NCI-H446 treated with DMSO at 0.1 percent for 48 hours (cell line): ENCODE measurements around the gene TNNC1.

Experiments
- DNase-seq: peaks from one replicate; lab custom pipeline; 2025; lab: John Stamatoyannopoulos, UW

Gene TNNC1

GRCh38 chr3:52458031-52458760, 4.4 kb upstream of the TNNC1 start:
- no peak for DNase-seq

DNA sequence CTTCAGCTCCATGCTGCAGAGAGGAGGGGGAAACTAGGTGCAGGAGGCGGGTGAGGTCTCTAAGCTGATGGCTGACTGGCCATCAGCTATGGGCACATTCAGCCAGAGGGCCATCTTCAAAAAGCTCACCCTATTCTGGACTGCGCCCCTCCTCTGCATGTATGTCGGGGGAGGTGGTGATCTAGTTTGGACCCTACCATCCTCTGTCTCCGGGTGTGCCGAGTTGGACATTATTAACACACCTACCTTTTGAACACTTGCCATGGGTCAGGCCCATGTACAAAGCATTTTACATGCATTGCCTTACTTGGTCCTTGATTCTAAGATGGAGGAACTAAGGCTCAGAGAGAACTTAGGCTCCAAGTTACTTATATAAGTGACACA, 3.0 kb upstream of the TNNC1 start:
- DNase-seq, result no peak

GRCh38 chr3:52456169-52456799, 2.4 kb upstream of the TNNC1 start:
- DNase-seq, result no peak

DNA sequence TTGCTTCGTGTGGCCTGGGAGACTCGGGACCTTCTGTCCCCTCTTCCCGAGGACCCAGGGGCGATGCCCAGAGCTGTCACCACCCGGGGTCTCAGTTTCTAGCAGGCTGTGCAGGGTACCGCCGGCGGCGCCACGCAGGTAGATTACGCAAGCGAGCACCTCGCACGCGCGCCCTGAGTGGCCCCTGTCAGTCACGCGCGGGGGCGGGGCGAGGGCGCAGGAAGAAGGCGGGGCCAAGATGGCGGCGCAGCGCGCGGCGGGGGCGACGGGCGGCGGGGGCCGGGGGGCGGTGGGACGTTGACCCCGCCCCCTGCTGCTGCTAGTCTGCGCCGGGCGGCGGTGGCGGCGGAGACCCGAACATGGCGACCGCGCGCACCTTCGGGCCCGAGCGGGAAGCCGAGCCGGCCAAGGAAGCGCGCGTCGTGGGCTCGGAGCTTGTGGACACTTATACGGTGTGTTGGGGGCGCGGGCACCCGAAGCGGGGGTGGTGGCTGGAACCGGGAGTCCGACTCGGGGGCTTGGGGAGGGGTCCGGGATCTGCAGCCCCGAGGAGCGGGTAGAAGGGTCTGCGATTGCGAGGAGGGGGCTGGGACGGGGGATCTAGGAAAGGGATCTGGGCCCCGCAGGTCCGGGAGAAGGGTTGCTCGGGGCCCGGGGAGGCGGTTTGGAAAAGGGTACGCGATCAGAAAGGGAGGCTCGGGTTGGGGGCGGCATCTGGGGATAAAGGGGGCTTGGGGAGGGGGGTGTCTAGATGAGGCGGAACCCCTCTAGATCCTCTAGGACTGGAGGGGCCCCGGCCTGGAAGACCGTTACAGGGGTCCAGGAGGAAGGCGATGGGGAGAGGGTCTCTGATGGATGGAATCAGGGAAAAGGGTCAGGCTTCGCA, 1.7 kb upstream of the TNNC1 start, which contains the start of gene NISCH:
NISCH (plus strand) TSS at position 322 of the 886 bp plus-strand sequence; CDS start at position 360, 38 bp downstream.
- DNase-seq, result peak; percentile 20

DNA sequence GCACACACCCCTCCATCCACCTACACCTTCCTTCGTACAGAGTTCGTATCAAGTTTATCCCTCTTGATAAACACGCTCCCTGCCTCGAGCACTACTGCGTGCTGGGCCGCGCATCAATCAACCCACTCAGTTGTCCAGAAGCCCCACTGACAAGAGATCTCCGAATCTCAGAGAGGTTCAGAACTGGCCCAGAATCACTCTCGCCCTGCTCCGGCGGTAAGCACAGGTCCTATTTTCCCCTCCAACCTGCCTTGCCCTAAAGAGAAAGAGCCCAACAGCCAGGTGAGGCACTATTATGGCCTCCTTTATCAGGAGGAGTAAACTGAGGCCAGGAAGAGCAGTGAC, 1.1 kb upstream of the TNNC1 start:
- no peak for DNase-seq

DNA sequence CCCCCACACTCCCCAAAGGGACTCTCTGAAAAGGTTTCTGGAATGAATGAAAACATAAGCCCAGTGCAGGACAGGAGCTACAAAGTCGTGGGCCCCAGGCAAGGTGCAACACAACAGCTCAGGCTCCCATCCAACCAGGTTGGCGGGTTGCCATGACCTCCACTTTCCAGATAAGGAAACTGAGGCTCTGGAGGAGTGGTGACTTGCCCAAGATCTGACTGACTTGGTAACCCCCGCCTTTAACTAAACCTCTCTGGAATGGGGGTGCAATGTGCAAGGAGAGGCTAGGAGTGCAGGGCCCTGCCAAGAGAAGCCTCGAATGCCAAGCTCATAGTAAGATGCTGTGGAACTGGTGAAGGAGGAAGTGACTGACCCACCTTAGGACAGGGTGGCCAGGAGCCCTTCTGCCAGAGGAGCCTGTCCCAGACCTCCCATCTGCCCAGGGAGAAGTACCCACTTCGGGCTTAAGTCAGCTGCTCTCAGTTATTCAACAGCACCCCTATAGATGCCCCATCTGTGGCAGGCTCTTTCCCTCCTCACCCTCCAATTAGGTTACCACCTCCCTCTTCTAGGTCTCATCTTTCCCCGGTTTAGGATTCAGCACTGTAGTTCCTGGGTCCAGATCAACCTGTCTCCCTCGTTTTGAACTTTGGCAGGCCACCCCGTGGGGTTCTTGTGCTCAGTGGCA, 553 bp upstream of the TNNC1 start:
- no peak for DNase-seq

- no peak for DNase-seq
These were observed 1.1 kb downstream of the TNNC1 start for GRCh38 chr3:52452570-52453221.

- no peak for DNase-seq
These were observed 1.7 kb downstream of the TNNC1 start for GRCh38 chr3:52452126-52452525.

DNA sequence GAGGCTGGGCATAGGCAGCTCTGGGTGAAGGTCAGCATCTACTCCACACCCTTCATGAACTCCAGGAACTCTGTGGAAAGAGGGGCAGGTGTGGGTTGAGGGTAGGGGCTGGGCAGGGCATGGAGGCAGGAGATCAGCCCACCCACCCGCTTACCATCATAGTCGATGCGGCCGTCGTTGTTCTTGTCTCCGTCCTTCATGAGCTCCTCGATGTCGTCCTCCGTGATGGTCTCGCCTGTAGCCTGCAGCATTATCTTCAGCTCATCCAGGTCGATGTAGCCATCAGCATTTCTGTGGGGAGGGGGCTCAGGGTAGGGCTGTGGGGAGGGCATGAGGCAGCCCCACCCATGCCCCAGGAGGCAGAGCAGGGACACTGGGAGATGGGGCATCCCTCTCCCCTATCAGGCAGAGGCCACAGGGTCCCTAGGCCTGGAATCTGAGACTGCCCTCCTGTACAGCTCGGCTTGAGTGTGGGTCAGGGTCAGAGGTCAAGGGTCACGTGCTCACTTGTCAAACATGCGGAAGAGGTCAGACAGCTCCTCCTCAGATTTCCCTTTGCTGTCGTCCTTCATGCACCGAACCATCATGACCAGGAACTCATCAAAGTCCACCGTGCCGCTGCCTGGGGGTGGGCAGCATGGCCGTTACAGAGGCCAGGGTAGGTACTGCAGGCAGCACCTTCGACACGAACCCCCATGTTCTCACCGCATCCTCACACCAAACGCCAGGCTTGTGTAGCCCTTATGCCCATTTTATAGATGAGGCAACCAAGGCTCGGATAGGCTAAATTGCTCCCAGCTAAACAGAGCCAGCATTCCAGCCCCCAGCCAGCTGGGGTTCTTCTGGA, 2.4 kb downstream of the TNNC1 start:
- no peak for DNase-seq

DNA sequence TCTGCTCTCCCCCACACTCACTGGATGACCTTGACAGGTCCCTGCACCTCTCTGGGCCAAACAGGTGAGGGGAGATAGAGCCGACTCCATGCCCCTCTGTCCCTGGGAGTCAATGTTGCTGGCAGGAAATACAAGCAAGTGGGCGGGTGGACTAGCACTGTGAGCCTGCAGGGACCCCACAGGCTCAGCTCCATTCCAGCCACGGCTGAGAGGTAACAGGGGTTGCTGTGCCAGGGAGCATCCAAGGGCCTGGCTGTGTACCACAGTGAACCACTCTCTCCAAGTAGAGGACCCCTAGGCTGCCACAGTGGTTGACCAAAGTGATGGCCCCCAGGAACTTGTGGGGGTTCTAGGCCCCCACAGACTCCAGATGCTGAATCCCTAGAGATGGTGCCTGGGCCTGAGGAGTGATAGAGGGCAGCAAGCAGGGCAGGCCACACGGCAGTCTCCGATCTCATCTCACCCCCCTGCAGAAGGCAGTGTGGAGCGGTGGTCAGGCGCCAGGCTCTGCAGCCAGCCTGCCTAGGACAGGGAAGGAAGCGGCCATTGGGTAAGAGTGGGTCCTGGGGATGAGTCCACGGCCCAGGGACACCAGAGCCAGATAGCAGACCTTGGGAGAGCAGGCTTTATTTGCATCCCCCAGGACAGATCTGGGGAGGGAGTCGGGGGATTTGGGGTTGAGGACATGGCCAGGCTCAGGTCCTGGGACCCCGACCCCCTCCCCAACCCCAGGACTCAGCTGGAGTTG, 3.2 kb downstream of the TNNC1 start:
- no peak for DNase-seq

DNA sequence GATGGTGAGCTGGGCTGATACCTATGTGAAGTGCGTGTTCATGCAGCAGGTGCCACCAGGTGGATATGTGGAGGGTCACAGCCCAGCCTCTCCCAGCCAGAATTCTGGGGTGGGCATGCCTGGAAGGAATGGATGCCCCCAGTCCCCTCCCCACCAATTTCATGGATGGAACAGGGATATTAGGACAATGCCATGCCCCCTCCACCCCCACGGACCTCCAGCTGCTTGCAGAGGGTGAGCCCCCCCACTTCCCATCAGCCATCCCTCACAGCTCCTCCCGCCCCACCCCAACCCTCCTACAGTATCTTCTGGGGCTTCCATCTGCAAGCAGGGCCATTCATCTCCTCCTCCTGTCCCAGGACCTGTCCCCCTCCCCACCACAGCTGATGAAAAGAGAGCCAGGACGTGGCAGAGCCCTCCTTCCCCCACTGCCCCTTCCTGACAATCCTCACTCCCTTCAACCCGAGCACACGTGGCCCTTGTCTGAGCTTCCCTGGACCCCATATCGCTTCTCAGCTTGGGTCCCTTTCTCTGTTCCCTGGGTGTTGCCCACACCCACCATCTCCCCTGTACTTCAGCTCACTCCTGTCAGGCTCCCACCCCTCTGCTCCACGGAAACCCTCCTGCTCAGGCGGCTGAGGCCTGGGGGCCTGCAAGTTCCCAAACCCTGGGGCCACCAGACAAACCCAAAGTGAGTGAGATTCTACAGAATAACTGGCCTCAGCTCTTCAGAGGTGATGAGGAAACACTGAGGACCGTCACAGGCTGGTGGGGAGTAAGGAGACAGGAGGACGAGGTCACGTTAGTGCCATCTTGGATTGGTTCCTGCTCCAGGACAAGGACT, 6.1 kb downstream of the TNNC1 start:
- no peak for DNase-seq

DNA sequence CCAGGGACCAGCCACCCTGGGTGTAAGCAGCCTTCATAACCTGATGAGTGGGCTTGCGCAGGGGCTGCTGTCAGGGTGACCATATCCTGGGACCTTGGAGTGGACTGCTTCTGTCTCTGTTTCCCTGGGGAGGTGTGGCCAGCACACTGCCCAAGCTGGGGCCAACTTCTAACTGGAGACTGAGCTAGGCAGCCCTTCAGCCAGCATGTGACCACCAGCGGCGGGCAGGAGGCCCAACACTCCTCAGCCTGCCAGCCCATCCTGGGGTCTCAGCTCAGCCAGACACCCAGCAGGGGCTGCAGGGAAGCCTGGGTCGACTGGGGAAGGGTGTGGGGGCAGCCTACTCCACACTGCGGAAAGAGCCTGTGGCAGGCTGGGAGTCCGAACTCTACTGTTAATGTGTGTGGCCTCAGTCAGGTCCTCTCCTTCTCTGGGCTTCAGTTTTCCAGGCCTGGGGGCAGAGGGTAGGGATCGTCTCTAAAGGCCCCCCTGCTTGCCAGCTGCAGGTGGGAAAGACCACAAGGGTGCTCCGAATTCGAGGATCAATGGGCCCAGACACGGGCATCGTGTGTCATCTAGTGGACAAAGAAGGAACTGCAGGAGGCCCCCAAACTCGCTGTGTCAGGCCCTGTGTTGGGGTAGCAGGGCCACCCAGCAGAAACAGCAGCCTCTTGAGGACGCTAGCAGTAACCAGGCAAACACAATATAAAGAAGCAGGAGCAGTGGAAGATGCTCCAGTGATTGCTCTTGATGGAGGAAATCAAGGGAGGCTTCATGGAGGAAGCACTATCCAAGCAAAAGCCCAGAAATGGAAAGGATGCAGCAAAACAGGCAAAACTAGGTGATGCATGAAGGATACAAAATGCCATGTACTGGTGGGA, 7.0 kb downstream of the TNNC1 start:
- DNase-seq, result no peak

DNA sequence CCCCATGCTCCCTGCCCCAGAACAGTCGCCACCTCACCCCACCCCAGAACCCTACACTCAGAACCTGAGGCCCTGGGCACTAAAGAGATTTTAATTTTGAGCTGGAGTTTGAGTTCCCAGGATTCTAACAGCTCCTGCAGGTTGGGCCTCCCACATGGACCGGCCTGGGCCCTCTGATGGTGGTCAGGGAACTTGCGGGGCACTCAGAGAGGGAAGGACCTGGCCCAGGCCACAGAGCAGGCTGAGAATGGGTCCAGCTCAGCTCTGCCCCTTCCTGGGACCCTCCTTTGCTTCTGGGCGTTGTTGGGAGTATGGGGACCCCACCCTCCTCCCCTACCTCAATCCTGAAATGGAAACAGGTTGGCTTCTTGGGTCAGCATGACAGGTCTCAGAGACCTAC, 7.8 kb downstream of the TNNC1 start:
- no peak for DNase-seq

- no peak for DNase-seq
These were observed 8.7 kb downstream of the TNNC1 start, which contains the start of gene SEMA3G for GRCh38 chr3:52444860-52445793. Gene SEMA3G (minus strand): TSS chr3:52445103. CDS start chr3:52445027, 76 bp downstream.

DNA sequence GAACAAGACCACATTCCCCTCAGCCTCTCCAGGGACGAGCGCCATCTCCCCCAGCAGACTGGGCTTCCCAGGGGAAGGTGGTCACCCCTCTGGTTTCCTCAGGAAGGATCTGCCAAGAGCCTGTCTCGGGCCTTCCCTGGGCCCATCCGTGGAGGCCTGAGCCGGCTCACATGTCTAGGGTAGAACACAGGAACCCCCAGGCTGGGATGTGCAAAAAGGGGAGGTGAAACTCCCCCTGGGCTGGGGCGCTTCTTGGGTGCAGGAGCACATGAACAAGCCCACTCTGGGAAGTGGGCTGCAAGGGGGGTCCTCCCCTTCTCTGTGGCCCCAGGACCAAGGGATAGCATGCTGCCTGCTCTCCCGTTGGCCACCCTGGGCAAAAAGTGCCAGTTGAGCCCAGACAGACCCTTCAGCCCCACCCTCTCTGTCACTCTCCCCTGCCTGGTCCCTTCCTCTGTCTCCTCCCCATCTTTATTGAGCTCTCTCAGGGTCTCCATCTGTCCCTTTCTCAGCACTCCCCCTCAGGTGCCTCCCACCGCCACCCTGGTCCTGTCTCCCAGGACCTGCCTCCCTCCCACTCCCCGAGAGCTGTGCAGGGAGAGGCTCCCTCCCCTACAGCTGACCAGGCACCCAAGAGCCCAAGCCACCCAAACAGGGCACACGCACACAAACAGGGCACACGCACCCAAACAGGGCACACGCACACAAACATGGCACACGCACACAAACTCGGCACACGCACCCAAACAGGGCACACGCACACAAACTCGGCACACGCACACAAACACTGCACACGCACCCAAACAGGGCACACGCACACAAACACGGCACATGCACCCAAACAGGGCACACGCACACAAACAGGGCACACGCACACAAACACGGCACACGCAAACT, 9.8 kb downstream of the TNNC1 start:
- DNase-seq, result no peak

DNA sequence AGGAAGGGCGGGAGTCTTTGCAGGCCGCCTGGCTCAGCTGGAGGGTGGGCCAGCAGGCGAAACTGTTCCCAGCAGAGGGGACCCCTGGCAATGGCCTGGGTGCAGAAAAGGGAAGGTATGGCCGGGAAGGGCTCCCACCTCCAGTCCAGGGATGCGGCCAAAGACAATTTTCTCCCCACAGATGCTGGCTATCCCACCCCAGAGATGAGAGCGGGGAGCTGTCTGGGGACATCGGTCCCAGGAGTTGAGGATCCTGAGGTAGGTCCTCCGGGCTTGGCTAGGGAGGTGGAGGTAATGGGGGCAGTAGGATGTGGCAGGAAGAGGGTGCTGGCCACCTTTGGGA, 10.6 kb downstream of the TNNC1 start:
- DNase-seq, result no peak
